Endothelial cell of coronary artery (primary cell): ENCODE results near the gene TENT5D. TPM values are rescaled to one million over a fixed set of nuclear protein-coding genes. Genes with fewer than 3 reads are reported as not detected.

Source experiments
- total RNA-seq: library from RNA; depleted of rRNA; stranded (reverse); fragments of >200 nt; gene quantifications from 2 replicates; pipeline ENCODE4 v1.2.3, GENCODE V29; 2014

Gene TENT5D
- total RNA-seq = not detected in 2 replicates

GRCh38 chrX:80420147-80420546 lies at the start of gene TENT5D:
Gene TENT5D (plus strand): TSS chrX:80420447. CDS start chrX:80442540, 22,093 bp downstream.

